ENCODE data around the gene RPAIN. TPM values are rescaled to one million over a fixed set of nuclear protein-coding genes. Genes with fewer than 3 reads are reported as not detected.

RPAIN gene
- total RNA-seq, 1 experiment from 2014 or later: 36.7 TPM

GRCh38 chr17:5410594-5411272 is 9.2 kb upstream of the RPAIN start:
- in situ Hi-C loops (cut with HindIII; ENCODE audit: low pct_unique_long_range_greater_than_20kb, low sequenced_read_pairs): no loop called here
- POLR2A ChIA-PET: no interaction called here
- intact Hi-C loops (cut with micrococcal nuclease; ENCODE audit: unreplicated experiment): no loop called here
- CTCF ChIA-PET: no interaction called here
- Histone ChIP-seq H3K9me3 (ENCODE audit: control insufficient read depth, insufficient read depth, low read depth, low read length) (no peaks in the 10 kb centered on the region), H3K27me3 (ENCODE audit: control insufficient read depth, insufficient read depth, low read length) (no peaks in the 10 kb centered on the region), H3K27ac (ENCODE audit: low read length) (no peak overlapping the region), H3K4me1 (ENCODE audit: control insufficient read depth, insufficient read depth, low read length) (peaks cover 21% of the 10 kb centered on the region), H3K36me3 (ENCODE audit: control insufficient read depth, insufficient read depth, low read length) (peaks cover 51% of the 10 kb centered on the region), H3K4me3 (ENCODE audit: low read depth in 2 of 2, low read length in 2 of 2) (no peak overlapping the region)
- no TSS peak for BruUV-seq (replicated peaks)
- no peak for ATAC-seq
- TF ChIP-seq POLR2AphosphoS5 (IDR thresholded peaks at IDR 0.05; ENCODE audit: low read depth, low read length) (no peak), CTCF (IDR thresholded peaks at IDR 0.05) (no peak), REST (IDR thresholded peaks at IDR 0.05; ENCODE audit: insufficient read depth in 1 of 2, low read depth in 2 of 2, low read length in 1 of 2) (no peak), TCF7L2 (IDR thresholded peaks at IDR 0.05; ENCODE audit: low read depth, low read length) (no peak), SIN3A (IDR thresholded peaks at IDR 0.05; ENCODE audit: borderline replicate concordance, insufficient read depth, low read depth, low read length) (no peak)
- DNase-seq (ENCODE audit: low read depth, low spot score): no peak

DNA sequence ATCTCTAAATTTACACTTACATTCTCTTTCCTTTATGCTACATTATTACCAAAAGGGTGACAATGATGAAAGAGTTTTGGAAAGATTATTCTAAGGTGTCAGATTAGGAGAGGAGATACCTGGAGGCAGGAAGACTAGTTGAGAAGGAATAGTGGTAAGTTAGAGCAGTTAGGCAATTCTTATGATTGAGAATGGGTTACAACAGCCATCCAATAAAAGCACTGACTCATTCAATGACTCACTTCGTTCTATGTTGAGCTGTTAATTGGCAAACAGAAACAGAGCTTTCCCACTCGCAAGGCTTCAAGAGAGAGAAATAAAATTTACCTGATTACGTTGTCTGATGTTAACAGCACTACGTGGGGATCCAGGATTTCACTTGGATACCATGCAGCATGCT is 6.3 kb upstream of the RPAIN start:
- no TSS peak for BruUV-seq (replicated peaks)
- CTCF ChIA-PET: no interaction called here
- TF ChIP-seq POLR2AphosphoS5 (IDR thresholded peaks at IDR 0.05; ENCODE audit: low read depth, low read length): no peak
- TF ChIP-seq REST (IDR thresholded peaks at IDR 0.05; ENCODE audit: insufficient read depth in 1 of 2, low read depth in 2 of 2, low read length in 1 of 2): no peak
- TF ChIP-seq SIN3A (IDR thresholded peaks at IDR 0.05; ENCODE audit: borderline replicate concordance, insufficient read depth, low read depth, low read length): no peak
- TF ChIP-seq TCF7L2 (IDR thresholded peaks at IDR 0.05; ENCODE audit: low read depth, low read length): no peak
- no peak for TF ChIP-seq CTCF (IDR thresholded peaks at IDR 0.05)
- in situ Hi-C loops (cut with HindIII; ENCODE audit: low pct_unique_long_range_greater_than_20kb, low sequenced_read_pairs): no loop called here
- Histone ChIP-seq H3K4me3 (ENCODE audit: low read depth in 2 of 2, low read length in 2 of 2) (0 out of 4 replicates have a peak overlapping the region, but pooled peaks of 1 of the 2 experiments have one; percentile 23), H3K27ac (ENCODE audit: low read length) (peak overlapping the region; percentile 78), H3K27me3 (ENCODE audit: control insufficient read depth, insufficient read depth, low read length) (no peaks in the 10 kb centered on the region), H3K9me3 (ENCODE audit: control insufficient read depth, insufficient read depth, low read depth, low read length) (no peaks in the 10 kb centered on the region), H3K36me3 (ENCODE audit: control insufficient read depth, insufficient read depth, low read length) (peaks cover 31% of the 10 kb centered on the region), H3K4me1 (ENCODE audit: control insufficient read depth, insufficient read depth, low read length) (peaks cover 30% of the 10 kb centered on the region)
- intact Hi-C loops (cut with micrococcal nuclease; ENCODE audit: unreplicated experiment): no loop called here
- ATAC-seq (peak; percentile 92), DNase-seq (ENCODE audit: low read depth, low spot score) (peak; percentile 95)
- POLR2A ChIA-PET: no interaction called here

All from Panc1 (cell line).